HepG2 (cell line): ENCODE results near the gene PCDH12. TPM values are rescaled to one million over a fixed set of nuclear protein-coding genes. Genes with fewer than 3 reads are reported as not detected.

ENCODE experiments used
- AKAP8 ChIP-seq: sonication (generic); formaldehyde crosslinking; IDR thresholded peaks from 2 replicates; pipeline ENCODE4 v1.5.1; 2020; ENCODE audit warnings: mild to moderate bottlenecking, missing genetic modification reagents
- EEA1 ChIP-seq: sonication (generic); formaldehyde crosslinking; IDR thresholded peaks from 2 replicates; pipeline ENCODE4 v1.5.1; 2020; ENCODE audit warnings: mild to moderate bottlenecking, missing genetic modification reagents, borderline replicate concordance
- EZH2 ChIP-seq: conservative IDR thresholded peaks from 2 replicates; pipeline ENCODE4 v1.6.1; 2012; ENCODE audit warnings: mild to moderate bottlenecking, low read depth, low read length, moderate library complexity
- KLF16 ChIP-seq, 2 experiments: sonication (generic) in 1 of 2; formaldehyde crosslinking in 1 of 2; IDR thresholded peaks; 2 replicates each; pipeline versions ENCODE4 v1.6.1 to v1.8.0; 2016 to 2023; ENCODE audit warnings: missing genetic modification reagents in 2 of 2, missing compliant biosample characterization in 1 of 2
- PRDM15 ChIP-seq: sonication (generic); formaldehyde crosslinking; IDR thresholded peaks from 2 replicates; pipeline ENCODE4 v1.4.0; 2020; ENCODE audit warnings: missing genetic modification reagents
- PRDM4 ChIP-seq: sonication (generic); formaldehyde crosslinking; IDR thresholded peaks from 2 replicates; pipeline ENCODE4 v1.9.0; 2021; ENCODE audit warnings: missing genetic modification reagents, borderline replicate concordance
- SNAI1 ChIP-seq: sonication (generic); formaldehyde crosslinking; IDR thresholded peaks from 2 replicates; pipeline ENCODE4 v1.5.0; 2020; ENCODE audit warnings: mild to moderate bottlenecking, missing genetic modification reagents, borderline replicate concordance
- SUZ12 ChIP-seq: fragments of 150-350 bp; IDR thresholded peaks from 2 replicates; pipeline ENCODE4 v1.6.1; 2014; ENCODE audit warnings: low read depth, low read length
- TP53 ChIP-seq: sonication (generic); formaldehyde crosslinking; conservative IDR thresholded peaks from 2 replicates; pipeline ENCODE4 v1.4.0; 2020; ENCODE audit warnings: missing genetic modification reagents
- ZBTB37 ChIP-seq: sonication (generic); formaldehyde crosslinking; IDR thresholded peaks from 2 replicates; pipeline ENCODE4 v1.4.0; 2020; ENCODE audit warnings: mild to moderate bottlenecking, missing genetic modification reagents
- ZFP37 ChIP-seq: sonication (generic); formaldehyde crosslinking; IDR thresholded peaks from 2 replicates; pipeline ENCODE4 v1.4.0; 2020; ENCODE audit warnings: missing genetic modification reagents, borderline replicate concordance
- ZFY ChIP-seq: sonication (generic); formaldehyde crosslinking; IDR thresholded peaks from 2 replicates; pipeline ENCODE4 v1.4.0; 2020; ENCODE audit warnings: missing genetic modification reagents
- ZNF121 ChIP-seq: sonication (generic); formaldehyde crosslinking; IDR thresholded peaks from 2 replicates; pipeline ENCODE4 v1.5.0; 2020; ENCODE audit warnings: mild to moderate bottlenecking, missing genetic modification reagents
- ZNF75D ChIP-seq: sonication (generic); formaldehyde crosslinking; IDR thresholded peaks from 2 replicates; pipeline ENCODE4 v1.8.1; 2023; ENCODE audit warnings: missing genetic modification reagents, mild to moderate bottlenecking, borderline replicate concordance
- ZNF781 ChIP-seq: sonication (generic); formaldehyde crosslinking; IDR thresholded peaks from 2 replicates; pipeline ENCODE4 v1.5.1; 2020; ENCODE audit warnings: borderline replicate concordance, mild to moderate bottlenecking, missing genetic modification reagents; ENCODE audit errors: not compliant biosample characterization
- polyA plus RNA-seq, 8 experiments: library from polyadenylated mRNA; depleted of rRNA in 3 of 8; stranded (reverse) in 7 of 8; unstranded in 1 of 8; fragments of >200 nt; fragmentation: Illumina TruSeq in 4 of 8; extraction: Trizol in 4 of 8; gene quantifications; 2 replicates each; pipeline versions ENCODE4 v1.2.1 to v1.2.3, GENCODE V29; 2011 to 2016; ENCODE audit warnings: low read depth in 4 of 8, missing spikeins in 1 of 8, mixed read lengths in 1 of 8; ENCODE audit not compliant: insufficient read depth in 1 of 8
- total RNA-seq, 5 experiments: library from RNA; depleted of rRNA; stranded (reverse); fragments of >200 nt; fragmentation: Illumina TruSeq; extraction: Trizol; gene quantifications; 2 replicates each; pipeline ENCODE4 v1.2.3, GENCODE V29; 2016; ENCODE audit warnings: low read depth in 1 of 5
- TF ChIP-seq, protein P1 (sequence below): IDR thresholded peaks from 2 replicates; pipeline ENCODE4 v1.6.1; 2018; ENCODE audit warnings: missing genetic modification reagents, mild to moderate bottlenecking, missing compliant biosample characterization
- TF ChIP-seq, protein P2 (sequence below): sonication (generic); formaldehyde crosslinking; IDR thresholded peaks from 2 replicates; pipeline ENCODE4 v1.4.0; 2020; ENCODE audit warnings: missing genetic modification reagents

PCDH12 gene
- total and polyA plus RNA-seq, 2 of the 13 experiments (the other 11 are each of a cell fraction or from before 2014, with no cell fraction given), result not detected

GRCh38 chr5:141923448-141924313, 34.3 kb downstream of the PCDH12 start, which contains the start of gene DELE1 (continued):
- peak; percentile 56; the same call in 1 of the 2 replicates for TF ChIP-seq ZBTB37 (CRISPR knock-in tag)
- no peak for TF ChIP-seq SUZ12
- TF ChIP-seq ZFP37, result no peak; the same call in 1 of the 2 replicates
- no peak for TF ChIP-seq TP53 (CRISPR knock-in tag)
- TF ChIP-seq PRDM4 (CRISPR knock-in tag), result no peak
- TF ChIP-seq PRDM15 (CRISPR knock-in tag), result 0 out of 2 replicates have a peak, but pooled peaks have one; percentile 22
- peak; percentile 67 to 71; a peak in 3 of 4 replicates for TF ChIP-seq KLF16 (CRISPR knock-in tag; IDR thresholded peaks at IDR 0.05)
- TF ChIP-seq SNAI1, result peak; percentile 95
- TF ChIP-seq, protein P1, sequence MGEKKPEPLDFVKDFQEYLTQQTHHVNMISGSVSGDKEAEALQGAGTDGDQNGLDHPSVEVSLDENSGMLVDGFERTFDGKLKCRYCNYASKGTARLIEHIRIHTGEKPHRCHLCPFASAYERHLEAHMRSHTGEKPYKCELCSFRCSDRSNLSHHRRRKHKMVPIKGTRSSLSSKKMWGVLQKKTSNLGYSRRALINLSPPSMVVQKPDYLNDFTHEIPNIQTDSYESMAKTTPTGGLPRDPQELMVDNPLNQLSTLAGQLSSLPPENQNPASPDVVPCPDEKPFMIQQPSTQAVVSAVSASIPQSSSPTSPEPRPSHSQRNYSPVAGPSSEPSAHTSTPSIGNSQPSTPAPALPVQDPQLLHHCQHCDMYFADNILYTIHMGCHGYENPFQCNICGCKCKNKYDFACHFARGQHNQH (CRISPR knock-in tag), result 0 out of 2 replicates have a peak, but pooled peaks have one; percentile 39
- peak; percentile 81 for TF ChIP-seq ZNF781
- TF ChIP-seq ZNF75D, result no peak
- TF ChIP-seq AKAP8 (CRISPR knock-in tag), result no peak
- TF ChIP-seq, protein P2, sequence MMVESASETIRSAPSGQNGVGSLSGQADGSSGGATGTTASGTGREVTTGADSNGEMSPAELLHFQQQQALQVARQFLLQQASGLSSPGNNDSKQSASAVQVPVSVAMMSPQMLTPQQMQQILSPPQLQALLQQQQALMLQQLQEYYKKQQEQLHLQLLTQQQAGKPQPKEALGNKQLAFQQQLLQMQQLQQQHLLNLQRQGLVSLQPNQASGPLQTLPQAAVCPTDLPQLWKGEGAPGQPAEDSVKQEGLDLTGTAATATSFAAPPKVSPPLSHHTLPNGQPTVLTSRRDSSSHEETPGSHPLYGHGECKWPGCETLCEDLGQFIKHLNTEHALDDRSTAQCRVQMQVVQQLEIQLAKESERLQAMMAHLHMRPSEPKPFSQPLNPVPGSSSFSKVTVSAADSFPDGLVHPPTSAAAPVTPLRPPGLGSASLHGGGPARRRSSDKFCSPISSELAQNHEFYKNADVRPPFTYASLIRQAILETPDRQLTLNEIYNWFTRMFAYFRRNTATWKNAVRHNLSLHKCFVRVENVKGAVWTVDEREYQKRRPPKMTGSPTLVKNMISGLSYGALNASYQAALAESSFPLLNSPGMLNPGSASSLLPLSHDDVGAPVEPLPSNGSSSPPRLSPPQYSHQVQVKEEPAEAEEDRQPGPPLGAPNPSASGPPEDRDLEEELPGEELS, result no peak
- no peak for TF ChIP-seq EEA1
- peak; percentile 97 for TF ChIP-seq ZFY (CRISPR knock-in tag)
- TF ChIP-seq EZH2, result no peak
- no peak for TF ChIP-seq ZNF121 (CRISPR knock-in tag)
